Posterior vena cava (tissue), 2 donors: ENCODE results near the gene IL1RAPL1. TPM values are rescaled to one million over a fixed set of nuclear protein-coding genes. Genes with fewer than 3 reads are reported as not detected.

Experiments
- DNase-seq: peaks from one replicate; pipeline ENCODE4 v3.0.0-alpha.2; 2020; ENCODE audit warnings: low spot score
- intact Hi-C, 2 donors: fragments of 100-400 bp; cut with DNase I; formaldehyde crosslinking; loops; one replicate each; pipeline versions ENCODE4 v1.14.1 to v1.14.2; 2022 to 2023
- total RNA-seq, 2 donors: library from RNA; stranded (reverse); fragmentation: NEBNext Ultra II Directional; extraction: Animal tissue kit (Norgen Biotek cat#: 25700); gene quantifications; one replicate each; pipeline ENCODE4 v1.2.1, GENCODE V29; 2021
- donor health status: DM: yes; HTN: yes; CAD: no.
- donor health status: DM: yes; HTN: yes; CAD: no.

IL1RAPL1 gene
- total RNA-seq, 2 donors from 2014 or later, result 0.10 TPM; not detected in 1

DNA sequence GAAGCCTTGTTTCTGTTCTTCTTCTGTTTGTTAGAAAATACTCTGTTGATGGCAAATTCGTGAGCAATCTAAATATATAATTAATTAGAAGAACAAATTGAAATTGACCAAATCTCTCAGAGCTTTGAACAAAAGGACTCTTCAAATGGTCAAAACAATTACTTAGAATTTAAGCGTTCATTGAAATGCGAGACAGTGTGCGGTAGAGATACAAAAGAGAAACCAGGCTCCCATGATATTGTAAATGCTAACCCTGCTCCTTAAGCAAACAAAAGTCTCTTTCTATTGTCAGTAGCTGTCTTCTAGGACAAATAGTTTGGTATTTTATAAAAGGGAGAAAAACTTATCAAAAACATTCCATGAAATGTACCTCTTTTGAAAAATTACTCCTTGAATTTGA is 1174.8 kb downstream of the IL1RAPL1 start:
- intact Hi-C loops, result no loop called here

DNA sequence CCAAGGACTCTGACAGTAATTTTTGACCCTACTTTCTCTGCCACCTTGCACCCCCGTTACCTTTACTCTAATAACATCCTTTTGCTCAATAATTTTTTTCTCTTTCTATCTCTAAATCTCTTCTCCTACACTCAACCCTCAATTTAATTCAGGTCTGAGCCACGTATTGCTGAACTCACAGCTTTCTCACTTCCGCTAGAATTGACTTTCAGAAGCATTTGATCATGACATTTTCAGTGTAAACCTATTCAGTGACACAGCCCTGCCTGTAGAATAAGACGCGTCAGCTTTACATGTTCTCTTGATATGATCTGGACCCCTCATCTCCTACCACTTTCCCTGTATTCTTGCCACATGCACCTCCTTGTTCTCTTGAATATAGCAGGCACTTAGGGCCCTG is 1188.6 kb downstream of the IL1RAPL1 start:
- intact Hi-C loops, result no loop called here
- no peak for DNase-seq

More for the DNA sequence above, 1174.8 kb downstream of the IL1RAPL1 start:
- DNase-seq, result no peak

DNA sequence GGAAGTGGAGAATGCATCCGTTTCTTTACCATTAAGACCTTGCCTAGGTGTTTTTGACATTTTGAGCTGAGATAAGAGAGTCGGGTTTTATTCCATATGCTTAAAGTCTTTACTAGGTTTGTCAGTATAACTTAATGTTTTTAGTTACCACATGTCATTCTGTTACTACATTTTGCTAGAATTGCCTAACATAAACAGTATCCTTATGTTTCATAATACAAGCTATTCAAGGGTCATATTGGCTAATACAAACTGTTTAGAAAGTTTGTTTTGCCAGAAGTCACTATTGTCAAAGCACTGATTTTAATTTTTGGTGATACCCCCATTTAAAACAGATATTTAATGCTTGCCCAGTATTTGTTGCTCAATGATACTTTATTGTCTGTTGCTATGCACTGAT is 1200.4 kb downstream of the IL1RAPL1 start:
- intact Hi-C loops, result no loop called here
- DNase-seq, result no peak

DNA sequence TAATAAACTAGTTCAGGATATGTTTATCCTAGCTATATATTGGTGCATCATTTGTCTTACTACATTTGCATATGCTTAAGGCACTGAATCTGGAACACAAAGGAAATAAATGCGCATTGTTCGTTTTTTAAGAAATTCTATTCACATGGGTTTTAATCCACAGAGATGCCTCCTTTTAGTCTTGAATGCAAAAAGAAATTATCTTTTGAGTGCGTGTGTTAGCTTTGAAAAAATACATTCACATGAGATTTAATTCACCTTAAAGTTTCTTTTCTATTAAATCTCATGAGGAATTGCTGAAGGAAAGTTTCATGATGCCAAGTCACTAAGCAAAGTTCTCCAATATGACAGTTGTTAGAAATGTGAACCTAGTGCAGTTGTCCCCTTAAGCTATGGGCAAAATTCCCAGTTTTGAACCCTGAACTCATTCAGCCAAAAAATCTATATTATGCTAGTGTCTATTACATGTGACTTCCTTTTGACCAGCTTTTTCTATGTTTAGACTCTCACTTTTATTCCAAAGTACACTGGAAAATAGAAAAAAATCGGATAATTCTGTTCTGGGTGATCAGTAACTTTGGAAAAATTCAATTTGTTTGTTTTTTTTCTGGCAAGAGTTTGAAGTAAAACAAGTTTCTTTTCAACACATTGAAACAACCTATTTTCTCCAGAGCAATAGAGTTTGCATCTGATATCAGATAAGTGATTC is 1201.9 kb downstream of the IL1RAPL1 start:
- intact Hi-C loops, result no loop called here
- DNase-seq, result no peak

DNA sequence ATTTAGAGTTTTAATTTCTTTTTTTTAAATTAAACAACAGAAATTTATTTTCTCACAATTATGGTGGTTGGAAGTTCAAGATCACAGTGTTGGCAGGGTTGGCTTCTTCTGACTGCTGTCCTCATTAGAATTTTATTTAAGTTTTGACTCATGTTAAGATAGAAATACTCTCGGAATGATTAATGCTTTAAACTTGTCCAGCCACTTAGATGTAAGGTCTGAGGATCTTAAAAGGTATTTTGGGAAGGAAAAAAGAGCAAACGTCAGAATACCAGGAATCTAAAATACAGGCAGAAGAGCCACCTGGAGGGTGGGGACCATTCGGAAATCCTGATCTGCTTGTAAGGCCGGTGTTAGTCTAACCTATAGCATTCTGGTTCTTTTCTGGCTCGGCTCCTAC is 1205.1 kb downstream of the IL1RAPL1 start:
- intact Hi-C loops, result no loop called here
- DNase-seq, result no peak

DNA sequence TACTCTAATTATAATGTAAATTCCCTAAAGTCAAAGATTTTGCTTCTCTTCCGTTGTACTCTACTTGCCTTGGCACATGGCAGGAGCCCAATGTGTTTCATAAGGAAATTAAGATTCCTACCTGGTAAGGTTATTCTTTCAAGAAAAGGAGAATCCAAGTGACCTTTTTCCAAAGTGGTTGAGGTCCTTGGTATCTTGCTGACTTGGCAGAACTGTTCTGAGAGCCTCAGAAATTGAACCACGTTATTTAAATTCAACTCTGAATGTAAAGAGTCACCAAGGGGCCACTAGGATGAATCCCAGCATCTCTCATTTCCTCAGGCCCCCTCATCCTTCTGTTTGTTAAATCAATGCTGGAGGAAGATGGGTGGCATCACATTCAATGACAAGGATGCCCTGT is 1209.9 kb downstream of the IL1RAPL1 start:
- no peak for DNase-seq
- intact Hi-C loops, result no loop called here

DNA sequence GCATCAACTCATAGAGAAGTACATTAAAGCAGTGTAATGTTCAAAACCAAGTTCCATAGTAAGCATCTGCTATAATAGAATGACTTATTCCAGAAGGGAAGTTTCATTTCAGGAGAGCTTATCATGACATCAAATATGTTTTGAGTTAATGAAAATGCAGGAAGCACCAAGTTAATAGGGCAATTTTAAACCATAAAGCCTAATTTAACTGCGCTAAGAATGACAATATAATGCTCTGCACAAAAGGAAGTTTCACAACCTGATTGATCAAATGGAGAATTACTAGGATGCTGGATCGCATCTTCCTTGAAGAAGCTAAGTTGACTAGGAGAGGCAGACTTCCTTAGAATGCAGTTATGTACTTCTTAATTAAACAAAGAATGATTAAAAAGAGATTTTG is 1211.2 kb downstream of the IL1RAPL1 start:
- intact Hi-C loops, result no loop called here
- no peak for DNase-seq

DNA sequence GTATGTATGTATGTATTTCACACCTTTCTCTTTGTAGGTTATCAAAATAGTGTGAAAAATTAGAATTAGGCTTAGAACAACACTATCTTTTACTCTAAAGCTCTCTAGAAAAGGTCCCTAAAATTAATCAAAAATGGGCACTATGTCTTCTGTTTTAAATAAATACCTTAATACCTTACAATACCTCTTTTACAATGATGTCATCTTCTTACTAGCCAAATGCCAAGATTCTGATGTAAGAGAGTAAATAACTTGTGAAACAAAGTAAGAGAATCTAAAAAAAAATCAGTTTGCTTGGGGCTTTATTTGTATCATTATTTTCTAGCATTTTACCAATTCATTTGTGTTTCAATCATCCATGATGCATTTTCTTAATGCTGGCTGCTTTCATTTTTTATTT is 1225.9 kb downstream of the IL1RAPL1 start:
- intact Hi-C loops, result no loop called here
- no peak for DNase-seq

DNA sequence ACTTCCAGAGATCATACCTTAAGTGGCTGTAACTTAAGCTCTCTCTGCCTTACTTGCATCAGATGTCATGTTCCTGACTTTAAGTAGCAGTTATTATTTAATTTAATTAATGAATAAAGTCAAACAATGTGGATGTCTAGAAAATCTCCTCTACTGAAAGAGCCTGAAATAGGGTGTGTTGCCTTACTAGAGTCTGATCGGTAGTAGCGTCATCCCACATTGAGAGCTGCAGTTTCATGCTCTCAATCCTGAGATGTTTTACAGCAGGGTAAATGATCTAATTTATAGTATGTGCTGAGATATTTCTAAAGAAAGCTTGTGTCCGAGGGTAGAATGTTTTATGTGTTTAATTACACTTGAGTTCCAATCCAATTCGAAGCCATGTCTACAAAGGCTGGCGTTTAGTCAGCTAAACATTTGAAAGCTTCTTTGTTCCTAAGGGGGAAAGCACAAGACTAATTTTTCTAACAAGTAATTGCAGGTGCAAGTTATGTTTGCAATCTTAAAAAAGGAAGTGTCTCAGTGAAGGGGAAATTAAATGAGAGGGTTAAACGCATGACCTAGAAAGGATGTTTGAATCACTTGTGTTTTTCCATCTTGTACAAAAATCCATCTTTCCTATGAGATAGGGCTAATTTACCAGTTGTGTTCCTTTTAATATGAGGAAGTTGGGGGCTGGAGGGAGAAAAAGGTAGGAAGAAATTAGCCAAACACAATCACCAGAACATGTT is 1237.1 kb downstream of the IL1RAPL1 start:
- DNase-seq, result no peak
- intact Hi-C loops, result no loop called here

DNA sequence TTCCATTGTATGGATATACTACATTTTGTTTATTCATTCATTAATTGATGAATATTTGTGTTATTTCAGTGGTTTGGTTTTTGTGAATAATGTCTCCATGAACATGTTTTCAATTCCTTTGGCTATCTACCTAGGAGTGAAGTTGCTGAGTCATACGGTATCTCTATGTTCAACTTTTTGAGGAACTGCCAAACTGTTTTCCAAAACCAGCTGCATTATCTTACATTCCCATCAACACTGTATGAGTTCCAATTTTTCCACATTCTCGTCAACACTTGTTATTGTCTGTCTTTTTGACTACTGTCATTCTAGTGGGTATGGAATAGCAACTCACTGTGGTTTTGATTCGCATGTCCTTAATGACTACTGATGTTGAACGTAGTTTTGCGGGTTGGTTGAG is 1239.5 kb downstream of the IL1RAPL1 start:
- intact Hi-C loops, result no loop called here
- DNase-seq, result no peak

DNA sequence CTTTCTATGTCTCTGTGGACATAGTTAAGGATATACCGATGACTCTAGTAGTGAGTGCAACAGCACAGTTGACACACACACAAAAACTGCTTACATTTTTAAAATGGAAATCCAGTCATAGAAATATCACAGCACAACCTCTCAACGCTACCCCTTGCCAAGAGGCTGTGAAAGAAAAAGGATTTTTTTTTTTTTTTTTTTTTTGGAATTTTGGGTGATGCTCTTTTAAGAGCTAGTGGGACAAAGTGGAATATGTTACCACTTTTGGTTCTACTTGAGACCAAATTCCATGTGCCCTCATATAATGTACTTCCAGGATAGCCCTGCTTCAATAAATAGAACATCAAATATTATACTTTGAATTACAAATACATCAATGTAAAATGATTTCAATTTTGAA is 1247.1 kb downstream of the IL1RAPL1 start:
- intact Hi-C loops, result no loop called here
- no peak for DNase-seq

DNA sequence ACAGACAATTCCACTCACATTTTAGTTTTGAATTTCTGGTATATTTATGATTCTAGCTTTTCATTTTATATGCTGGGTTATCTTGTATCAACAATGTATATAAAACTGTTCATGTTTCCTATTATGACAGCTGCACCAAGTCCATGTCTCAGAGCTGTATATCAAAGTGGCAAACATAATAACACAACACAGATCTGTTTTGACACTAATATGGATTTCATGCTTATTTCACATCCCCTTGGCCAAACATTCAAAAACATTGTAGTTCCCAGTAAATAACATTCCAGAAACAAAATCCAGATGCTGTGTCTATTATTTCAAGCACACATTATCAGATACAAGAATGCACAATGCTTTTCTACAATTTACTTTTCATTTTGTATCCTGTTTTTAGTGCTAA is 1247.5 kb downstream of the IL1RAPL1 start:
- intact Hi-C loops, result no loop called here

DNA sequence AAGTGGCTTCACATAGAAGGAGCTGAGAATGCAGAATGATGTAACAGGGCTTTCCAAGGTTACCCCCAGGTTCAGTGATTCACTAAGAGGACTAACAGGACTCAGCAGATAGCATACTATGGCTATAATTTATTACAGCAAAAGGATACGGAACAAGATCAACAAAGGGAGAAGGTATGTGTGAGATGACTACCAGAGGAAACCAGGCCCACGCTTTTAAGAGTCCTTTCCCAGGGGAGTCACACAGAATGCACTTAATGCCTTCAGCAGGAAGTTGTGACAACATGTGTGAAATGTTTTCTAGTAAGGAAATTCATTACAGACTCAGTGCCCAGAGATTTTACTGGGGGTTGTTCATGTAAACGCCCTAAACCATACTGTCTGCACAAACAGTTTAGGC is 1254.5 kb downstream of the IL1RAPL1 start:
- DNase-seq, result no peak
- intact Hi-C loops, result no loop called here

More for the DNA sequence above, 1247.5 kb downstream of the IL1RAPL1 start:
- DNase-seq, result no peak

DNA sequence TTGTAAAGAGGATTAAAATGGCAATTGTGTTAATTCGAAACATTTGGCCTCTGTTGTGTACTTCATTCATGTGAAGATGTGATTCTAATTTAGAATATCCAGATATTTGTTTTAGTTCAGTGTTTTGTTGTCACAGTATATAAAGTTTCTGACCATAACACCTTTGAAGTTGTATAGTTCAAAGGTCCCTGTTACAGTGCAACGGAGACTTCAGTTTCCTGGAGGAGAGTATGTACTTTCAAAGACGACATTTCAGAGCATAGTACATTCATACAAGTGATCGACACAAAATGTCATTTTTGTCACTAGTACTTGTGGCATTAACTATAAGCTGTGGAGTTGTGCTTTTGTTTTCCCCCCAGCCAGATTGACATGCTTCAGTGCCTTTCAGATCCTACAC is 1255.3 kb downstream of the IL1RAPL1 start:
- no peak for DNase-seq
- intact Hi-C loops, result no loop called here

DNA sequence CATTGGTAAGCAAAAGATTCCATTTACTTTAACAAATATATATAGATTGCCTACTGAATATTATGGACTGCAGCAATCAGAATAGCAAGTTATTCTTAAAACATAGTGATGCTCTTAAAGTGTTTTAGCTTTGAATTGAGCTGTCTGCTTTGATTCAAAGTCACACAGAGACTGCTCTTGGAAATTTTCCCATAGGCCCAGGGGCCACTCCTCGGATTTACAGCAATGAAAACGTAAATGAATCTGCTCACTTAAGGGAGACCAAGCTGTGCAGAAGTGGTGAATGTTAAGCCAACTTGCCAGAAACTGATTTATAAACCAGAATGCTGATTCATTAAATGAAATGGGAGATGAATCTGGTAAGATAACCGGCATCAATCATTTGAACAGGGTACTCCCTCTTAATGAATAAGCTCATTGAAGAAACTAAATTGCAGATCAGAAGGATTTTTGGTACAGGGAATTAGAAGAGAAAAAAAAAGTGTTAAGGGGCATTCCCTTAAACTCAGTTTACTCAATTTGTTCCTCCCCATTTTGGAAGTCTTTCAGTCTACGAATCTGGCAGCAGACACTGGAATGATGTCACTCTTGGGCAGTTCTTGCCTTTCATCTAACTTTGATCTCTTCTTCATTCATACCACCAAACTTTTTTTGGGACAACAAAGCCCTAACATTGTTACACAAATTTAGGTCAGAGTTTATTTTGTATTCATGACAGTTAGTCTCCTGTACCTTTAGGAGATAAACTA is 1264.8 kb downstream of the IL1RAPL1 start:
- no peak for DNase-seq
- intact Hi-C loops, result no loop called here

DNA sequence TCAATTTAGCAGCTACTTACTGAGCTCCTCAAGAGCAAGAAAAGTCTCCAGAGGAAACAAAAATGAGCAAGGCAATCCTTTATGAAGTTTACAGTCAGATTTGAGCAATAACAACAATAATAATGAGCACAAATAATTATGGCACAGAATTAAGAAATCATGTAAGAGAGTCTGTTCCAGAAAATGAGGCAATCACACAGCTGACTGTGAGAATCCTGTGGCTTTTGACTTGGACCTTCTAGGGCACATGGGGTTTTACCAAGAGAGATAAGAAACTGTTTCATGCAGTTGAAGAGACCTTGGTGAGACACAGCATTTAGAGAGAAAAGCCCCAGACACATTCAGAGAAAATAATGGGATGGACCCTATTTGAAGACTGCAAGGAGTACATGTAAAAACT is 1265.5 kb downstream of the IL1RAPL1 start:
- DNase-seq, result no peak
- intact Hi-C loops, result no loop called here

DNA sequence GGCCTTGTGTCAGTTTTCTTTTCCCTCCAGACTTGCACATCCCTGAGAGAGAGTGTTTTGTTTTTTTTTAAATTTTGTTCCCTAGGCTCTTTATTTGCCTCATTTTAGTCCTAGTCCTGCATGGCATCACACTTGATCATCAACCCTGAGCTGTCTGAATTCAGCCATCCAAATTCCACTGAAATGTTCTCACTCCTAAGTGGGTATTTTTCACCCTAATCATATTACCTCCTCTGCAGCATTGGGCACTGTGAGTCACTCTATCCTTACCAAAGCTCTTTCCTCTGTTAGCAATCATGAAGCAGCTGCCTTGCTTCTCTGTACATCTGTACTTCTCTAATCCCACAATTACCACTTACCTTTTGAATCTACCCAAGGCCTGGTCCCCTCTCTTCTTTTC is 1271.5 kb downstream of the IL1RAPL1 start:
- no peak for DNase-seq
- intact Hi-C loops, result no loop called here

DNA sequence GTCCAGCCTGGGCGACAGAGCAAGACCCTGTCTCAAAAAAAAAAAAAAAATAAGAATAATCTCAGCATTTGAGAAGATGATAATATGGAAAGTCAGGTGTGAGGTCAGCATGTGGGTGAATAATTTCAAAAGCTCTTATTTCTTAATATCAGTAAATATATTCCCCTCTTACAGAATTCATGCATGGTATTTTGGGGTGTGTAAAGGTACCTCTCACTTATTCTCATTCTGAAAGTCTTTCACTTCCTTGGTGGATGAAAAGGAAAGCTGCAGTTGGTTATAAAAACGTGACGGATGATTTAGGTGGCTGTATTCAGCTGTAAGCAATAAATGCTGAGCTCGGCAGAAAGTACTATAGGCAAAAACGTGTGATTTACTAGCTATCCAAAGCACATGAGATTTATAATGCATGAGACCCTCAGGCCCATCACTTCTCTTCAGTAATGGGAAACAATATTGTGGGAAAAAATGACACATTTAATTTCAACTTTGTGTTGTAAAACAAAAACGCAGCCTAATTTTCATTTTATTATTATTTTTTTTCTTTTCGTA is 1275.0 kb downstream of the IL1RAPL1 start:
- intact Hi-C loops, result no loop called here
- no peak for DNase-seq

DNA sequence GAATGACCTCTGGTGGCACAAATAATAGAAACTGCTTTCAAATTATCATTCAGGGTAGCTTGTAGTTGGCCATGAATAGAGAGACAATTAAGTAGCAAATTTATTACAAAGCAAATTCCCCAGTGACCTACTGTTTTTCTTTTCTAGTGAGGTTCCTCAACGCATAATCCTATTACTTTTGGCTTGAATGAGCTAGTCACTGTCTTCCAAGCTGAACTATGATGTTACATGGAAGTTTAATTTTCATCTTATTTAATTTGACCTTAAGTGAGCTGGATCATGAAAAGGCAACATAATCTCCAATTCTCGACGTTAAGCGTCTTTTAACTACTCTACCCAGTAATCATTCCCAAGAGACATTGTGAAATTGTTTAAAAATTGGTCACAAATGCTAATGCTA is 1280.7 kb downstream of the IL1RAPL1 start:
- intact Hi-C loops, result no loop called here
- DNase-seq, result no peak

DNA sequence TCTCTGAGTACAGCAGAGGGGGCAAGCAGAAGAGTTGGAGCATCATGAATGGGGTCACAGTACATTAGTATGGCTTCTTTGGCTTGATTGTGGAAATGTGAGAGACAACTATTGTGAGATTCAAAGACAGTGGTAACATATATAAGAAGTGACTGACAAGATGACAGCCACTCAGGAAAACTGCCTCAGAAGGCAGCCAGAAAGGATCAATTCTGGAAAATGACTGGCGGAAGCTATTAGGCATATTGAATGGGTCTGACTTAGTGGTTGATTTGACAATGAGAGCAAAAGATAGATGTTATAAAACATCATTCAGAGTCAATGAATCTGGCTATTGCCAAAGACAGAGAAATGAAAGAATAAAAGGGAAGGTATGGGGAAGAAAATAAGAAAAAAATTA is 1282.6 kb downstream of the IL1RAPL1 start:
- DNase-seq, result no peak
- intact Hi-C loops, result no loop called here
